GM12878 (cell line): Measurements from ENCODE around the gene TRPC3. TPM values are rescaled to one million over a fixed set of nuclear protein-coding genes. Genes with fewer than 3 reads are reported as not detected.

Experiments
- ATAC-seq: fragments of 200-7000 bp; cut with Tn5 transposase; 3 replicates; pipeline ENCODE4 v1.9.1; 2020; ENCODE audit warnings: mild to moderate bottlenecking, moderate library complexity
- BruUV-seq: library from RNA; stranded (reverse); fragments of 400-500 nt; replicated peaks from 2 replicates; lab custom pipeline; 2021; lab: Mats Ljungman, UMichigan
- CTCF ChIA-PET: fragments of 300-600 bp; sonication (Branson Sonifier 250); formaldehyde crosslinking; extraction: SDS; loops from one replicate; lab custom pipeline; 2021; ENCODE audit warnings: inconsistent platforms; lab: Yijun Ruan, JAX
- POLR2A ChIA-PET: fragments of 350-600 bp; formaldehyde crosslinking; extraction: SDS; loops from one replicate; lab custom pipeline; 2021; ENCODE audit warnings: inconsistent platforms; lab: Charles Lee
- RAD21 ChIA-PET: fragments of 300-600 bp; sonication (Branson Sonifier 250); formaldehyde crosslinking; loops from one replicate; lab custom pipeline; 2023; ENCODE audit warnings: antibody characterized with exemption; ENCODE audit not compliant: unreplicated experiment; lab: Charles Lee
- SMC1A ChIA-PET: fragments of 300-600 bp; sonication (Branson Sonifier 250); formaldehyde crosslinking; loops from one replicate; lab custom pipeline; 2023; ENCODE audit not compliant: unreplicated experiment, uncharacterized antibody; lab: Charles Lee
- DNase-seq: peaks from one replicate; pipeline ENCODE4 v3.0.0-alpha.2; 2011; ENCODE audit warnings: low read depth, low spot score
- FAIRE-seq: peaks from 3 replicates; lab custom pipeline; 2011; peaks lifted over from hg19 to GRCh38; lab: Jason Lieb, UNC
- H2AFZ ChIP-seq: 2 replicates; pipeline ENCODE4 v1.6.0; 2011; ENCODE audit warnings: low read depth, low read length, control low read depth; ENCODE audit not compliant: control insufficient read depth
- H3K27ac ChIP-seq: 2 replicates; pipeline ENCODE4 v1.5.1; 2011; ENCODE audit warnings: control low read depth; ENCODE audit not compliant: control insufficient read depth, insufficient read depth
- H3K27me3 ChIP-seq, 2 experiments: replicated peaks in 1 of 2; 2 replicates each; pipeline versions ENCODE4 v1.6.0 to v1.6.1; 2011; ENCODE audit warnings: low read length in 1 of 2; ENCODE audit not compliant: control insufficient read depth in 2 of 2, insufficient read depth in 2 of 2
- H3K36me3 ChIP-seq, 2 experiments: 2 replicates each; pipeline ENCODE4 v1.5.1; 2011; ENCODE audit warnings: low read length in 1 of 2; ENCODE audit not compliant: control insufficient read depth in 2 of 2, insufficient read depth in 2 of 2
- H3K4me1 ChIP-seq: 2 replicates; pipeline ENCODE4 v1.6.1; 2011; ENCODE audit warnings: mild to moderate bottlenecking, low read length, moderate library complexity, mixed read lengths; ENCODE audit not compliant: control insufficient read depth, insufficient read depth
- H3K4me2 ChIP-seq: 2 replicates; pipeline ENCODE4 v1.6.0; 2011; ENCODE audit warnings: control low read depth; ENCODE audit not compliant: control insufficient read depth, insufficient read depth
- H3K4me3 ChIP-seq: fragments of 200-600 bp; sonication (generic); 2 replicates; pipeline ENCODE4 v1.5.1; 2016
- H3K79me2 ChIP-seq: 2 replicates; pipeline ENCODE4 v1.6.0; 2011; ENCODE audit warnings: low read length; ENCODE audit not compliant: control insufficient read depth, insufficient read depth
- H3K9ac ChIP-seq: 2 replicates; pipeline ENCODE4 v1.8.0; 2011; ENCODE audit warnings: low read length, control low read depth, mixed read lengths; ENCODE audit not compliant: control insufficient read depth, insufficient read depth
- H3K9me3 ChIP-seq: replicated peaks from 3 replicates; pipeline ENCODE4 v1.5.1; 2011; ENCODE audit warnings: mild to moderate bottlenecking, low read length; ENCODE audit not compliant: control insufficient read depth, insufficient read depth
- H4K20me1 ChIP-seq: 2 replicates; pipeline ENCODE4 v1.6.0; 2011; ENCODE audit not compliant: control insufficient read depth, insufficient read depth
- BMI1 ChIP-seq: fragments of 450-650 bp; IDR thresholded peaks from 2 replicates; pipeline ENCODE4 v1.6.1; 2016; ENCODE audit warnings: mild to moderate bottlenecking, moderate library complexity, borderline replicate concordance
- CHD1 ChIP-seq: IDR thresholded peaks from 2 replicates; pipeline ENCODE4 v1.6.1; 2012; ENCODE audit warnings: low read depth, low read length, improper control_type of control experiment
- CTCF ChIP-seq, 3 experiments: IDR thresholded peaks in 2 of 3; conservative IDR thresholded peaks in 1 of 3; 2 replicates each; pipeline ENCODE4 v1.5.1; 2011; ENCODE audit warnings: low read depth in 3 of 3, low read length in 3 of 3, mild to moderate bottlenecking in 3 of 3, control low read depth in 2 of 3, moderate library complexity in 2 of 3, inconsistent platforms in 1 of 3, mixed read lengths in 1 of 3; ENCODE audit not compliant: control insufficient read depth in 2 of 3, insufficient read depth in 1 of 3; ENCODE audit errors: extremely low read depth in 1 of 3
- GABPA ChIP-seq: IDR thresholded peaks from 2 replicates; pipeline ENCODE4 v1.6.1; 2014; ENCODE audit warnings: antibody characterized with exemption, low read depth, mild to moderate bottlenecking, inconsistent platforms
- RAD21 ChIP-seq: IDR thresholded peaks from 2 replicates; pipeline ENCODE4 v1.6.1; 2011; ENCODE audit warnings: mild to moderate bottlenecking, low read depth, low read length, moderate library complexity; ENCODE audit not compliant: insufficient read depth
- RCOR1 ChIP-seq: conservative IDR thresholded peaks from 2 replicates; pipeline ENCODE4 v1.6.1; 2012; ENCODE audit warnings: low read depth, low read length, improper control_type of control experiment
- SUZ12 ChIP-seq: fragments of 200-600 bp; sonication (generic); IDR thresholded peaks from one replicate; pipeline ENCODE4 v1.6.1; 2018; ENCODE audit warnings: antibody characterized with exemption, mild to moderate bottlenecking; ENCODE audit not compliant: unreplicated experiment
- WRNIP1 ChIP-seq: IDR thresholded peaks from 2 replicates; pipeline ENCODE4 v1.6.1; 2011; ENCODE audit warnings: low read depth, low read length, improper control_type of control experiment, borderline replicate concordance
- YY1 ChIP-seq: IDR thresholded peaks from 2 replicates; pipeline ENCODE4 v1.6.1; 2011; ENCODE audit warnings: low read depth, mild to moderate bottlenecking, low read length
- ZBTB11 ChIP-seq: fragments of 450-650 bp; formaldehyde crosslinking; IDR thresholded peaks from 2 replicates; pipeline ENCODE4 v1.5.0; 2022; ENCODE audit warnings: mild to moderate bottlenecking, missing genetic modification characterization
- ZNF217 ChIP-seq: fragments of 450-650 bp; IDR thresholded peaks from 2 replicates; pipeline ENCODE4 v1.6.1; 2017; ENCODE audit warnings: antibody characterized with exemption, mild to moderate bottlenecking
- ZNF622 ChIP-seq: fragments of 450-650 bp; IDR thresholded peaks from 2 replicates; pipeline ENCODE4 v1.6.1; 2017; ENCODE audit warnings: mild to moderate bottlenecking, inconsistent platforms
- WGBS: methylation state at CpG from one replicate; pipeline ENCODE4 v1.1.6; 2016; ENCODE audit warnings: low lambda C conversion rate; ENCODE audit not compliant: insufficient replicate concordance, insufficient coverage; ENCODE audit errors: missing lambda C conversion rate; 5-methylcytosine and 5-hydroxymethylcytosine counted together
- in situ Hi-C: fragments of 300-500 bp; cut with MboI; formaldehyde crosslinking; loops from 9 replicates; pipeline ENCODE4 v1.14.3; 2018; ENCODE audit warnings: mixed read lengths
- intact Hi-C: fragments of 100-400 bp; cut with micrococcal nuclease; formaldehyde crosslinking; loops from one replicate; pipeline ENCODE4 v1.14.2; 2022; ENCODE audit not compliant: unreplicated experiment
- polyA plus RNA-seq, 11 experiments: library from polyadenylated mRNA; depleted of rRNA in 4 of 11; unstranded in 6 of 11; stranded (reverse) in 5 of 11; fragments of >200 nt; fragmentation: Nextera tagmentation in 4 of 11; fragmentation: Illumina TruSeq in 1 of 11; extraction: Ambion mirVana in 4 of 11; extraction: Trizol in 1 of 11; gene quantifications; 1 replicate in 1 of 11; 2 replicates in 10 of 11; pipeline versions ENCODE4 v1.2.1 to v1.2.3, GENCODE V29; 2011 to 2016; ENCODE audit warnings: inconsistent platforms in 2 of 11, missing spikeins in 2 of 11, low read depth in 1 of 11
- total RNA-seq, 4 experiments: library from RNA; depleted of rRNA in 3 of 4; stranded (reverse); fragments of >200 nt in 3 of 4; fragmentation: Illumina TruSeq in 1 of 4; extraction: Trizol in 1 of 4; gene quantifications; 2 replicates each; pipeline versions ENCODE4 v1.2.1 to v1.2.3, GENCODE V29; 2013 to 2021

The TRPC3 gene
- total and polyA plus RNA-seq, 10 of the 15 experiments (the other 5 are each of a cell fraction or from before 2014, with no cell fraction given): not detected

- DNase-seq: no peak
- CTCF ChIA-PET: interaction anchor here (0.7 to 3.1 kb wide), 2 partner anchors 43 to 319 kb away, joined by 3 to 16 read pairs; no protein-coding TSS in a partner anchor
- no TSS peak for BruUV-seq
Measured at GRCh38 chr4:121943941-121944340, 7.9 kb downstream of the TRPC3 start.

More at GRCh38 chr4:121943941-121944340, 7.9 kb downstream of the TRPC3 start:
- ATAC-seq (peak; percentile 92), FAIRE-seq (no peak)
- ChIA-PET SMC1A (interaction anchor here (2.4 kb wide), 1 partner anchor 44 kb away, joined by 8 read pairs; no protein-coding TSS in a partner anchor), RAD21 (no interaction called here), POLR2A (no interaction called here)
- Histone ChIP-seq H3K79me2 (no peaks in the 10 kb centered on the region), H3K27ac (no peak overlapping the region), H3K36me3 (no peaks in the 10 kb centered on the region), H3K4me3 (no peak overlapping the region), H3K4me2 (no peak overlapping the region), H2AFZ (no peak overlapping the region), H3K9me3 (no peaks in the 10 kb centered on the region), H4K20me1 (no peaks in the 10 kb centered on the region), H3K27me3 (peaks cover 0 to 6% of the 10 kb centered on the region in 2 experiments; a peak in 2 of 4 replicates), H3K9ac (no peak overlapping the region), H3K4me1 (no peaks in the 10 kb centered on the region)
- in situ Hi-C loops: no loop called here
- 11% methylated on average over 4 of the region's 4 CpGs for WGBS
- intact Hi-C loops: no loop called here
- no peak for TF ChIP-seq ZBTB11 (CRISPR knock-in tag)
- no peak for TF ChIP-seq YY1
- no peak for TF ChIP-seq GABPA
- TF ChIP-seq SUZ12: no peak
- no peak for TF ChIP-seq RCOR1
- TF ChIP-seq ZNF622: no peak
- peak; percentile 37 to 72 (median 64); a peak in 5 of 6 replicates for TF ChIP-seq CTCF (IDR thresholded peaks at IDR 0.05 in 2 of 3, conservative IDR thresholded peaks at IDR 0.05 in 1 of 3; ENCODE audit: control insufficient read depth in 2 of 3, extremely low read depth in 1 of 3, insufficient read depth in 1 of 3, low read depth in 3 of 3, low read length in 3 of 3)
- TF ChIP-seq RAD21: 0 out of 2 replicates have a peak, but pooled peaks have one; percentile 16
- no peak for TF ChIP-seq ZNF217
- TF ChIP-seq CHD1: no peak
- TF ChIP-seq BMI1: no peak
- no peak for TF ChIP-seq WRNIP1
